ENCODE results near the gene SPATA9. TPM values are rescaled to one million over a fixed set of nuclear protein-coding genes. Genes with fewer than 3 reads are reported as not detected.
A peak's percentile ranks its signal among the peaks of the same experiment; 100 is the strongest.

Gene SPATA9
- total RNA-seq, 1 experiment from 2014 or later, result not detected

GRCh38 chr5:95649274-95649673, 33.5 kb downstream of the SPATA9 start:
- no peak overlapping the region for H3K4me3 ChIP-seq (replicated peaks in 1 of 2; ENCODE audit: low read depth in 1 of 2, low read length in 2 of 2)
- H3K9me2 ChIP-seq (ENCODE audit: insufficient read depth), result no peaks in the 10 kb centered on the region
- H3K9ac ChIP-seq (ENCODE audit: low read length), result no peak overlapping the region
- no peaks in the 10 kb centered on the region for H4K20me1 ChIP-seq (ENCODE audit: insufficient read depth)
- ChIA-PET POLR2A (no interaction called here), CTCF (no interaction called here), RAD21 (ENCODE audit: low non-redundant PET in 1 of 2, low total read pairs in 2 of 2, uncharacterized antibody in 2 of 2, unreplicated experiment in 2 of 2) (no interaction called here)
- TF ChIP-seq POLR2A (IDR thresholded peaks at IDR 0.05; ENCODE audit: borderline replicate concordance, extremely low read depth, insufficient read depth, insufficient read length), result no peak
- no peaks in the 10 kb centered on the region for H3K9me3 ChIP-seq (ENCODE audit: control insufficient read depth in 1 of 2, insufficient read depth in 1 of 2, low read depth in 1 of 2, low read length in 2 of 2)
- H3K36me3 ChIP-seq (ENCODE audit: control insufficient read depth in 1 of 2, insufficient read depth in 2 of 2, low read length in 2 of 2), result no peaks in the 10 kb centered on the region
- ATAC-seq (no peak), DNase-seq (ENCODE audit: low read depth, low spot score) (no peak)
- H3K27ac ChIP-seq (ENCODE audit: low read depth, low read length), result no peak overlapping the region
- no peaks in the 10 kb centered on the region for H3K79me2 ChIP-seq (ENCODE audit: insufficient read depth, low read length)
- no peaks in the 10 kb centered on the region for H3K27me3 ChIP-seq (ENCODE audit: insufficient read depth, low read length)
- BruUV-seq (replicated peaks), result no TSS peak
- H3K4me1 ChIP-seq (ENCODE audit: control insufficient read depth in 1 of 2, insufficient read depth in 2 of 2, low read length in 2 of 2), result peaks cover 9 to 29% of the 10 kb centered on the region in 2 experiments; a peak in 3 of 4 replicates
- H2AFZ ChIP-seq (ENCODE audit: low read depth, low read length, poor library complexity, severe bottlenecking), result no peak overlapping the region
- no peak overlapping the region for H3K4me2 ChIP-seq (ENCODE audit: low read length)
- intact Hi-C loops (cut with micrococcal nuclease), result loop anchor here (5.0 kb wide), 1 partner anchor 688 kb away; no protein-coding TSS in a partner anchor

GRCh38 chr5:95647886-95648860, 34.6 kb downstream of the SPATA9 start:
- ChIA-PET CTCF (interaction anchor here (2.0 kb wide), 1 partner anchor 133 kb away, joined by 9 read pairs; no protein-coding TSS in a partner anchor), RAD21 (ENCODE audit: low non-redundant PET in 1 of 2, low total read pairs in 2 of 2, uncharacterized antibody in 2 of 2, unreplicated experiment in 2 of 2) (interaction anchor here in 1 of 2 experiments (1.6 kb wide), 1 partner anchor 196 kb away, joined by 3 read pairs; no protein-coding TSS in a partner anchor), POLR2A (no interaction called here)
- Histone ChIP-seq H3K36me3 (ENCODE audit: control insufficient read depth in 1 of 2, insufficient read depth in 2 of 2, low read length in 2 of 2) (no peaks in the 10 kb centered on the region), H4K20me1 (ENCODE audit: insufficient read depth) (no peaks in the 10 kb centered on the region), H3K9me2 (ENCODE audit: insufficient read depth) (no peaks in the 10 kb centered on the region), H3K27ac (ENCODE audit: low read depth, low read length) (peak overlapping the region; percentile 76; the same call in 1 of the 2 replicates), H2AFZ (ENCODE audit: low read depth, low read length, poor library complexity, severe bottlenecking) (no peak overlapping the region), H3K79me2 (ENCODE audit: insufficient read depth, low read length) (no peaks in the 10 kb centered on the region), H3K4me3 (replicated peaks in 1 of 2; ENCODE audit: low read depth in 1 of 2, low read length in 2 of 2) (no peak overlapping the region), H3K9me3 (ENCODE audit: control insufficient read depth in 1 of 2, insufficient read depth in 1 of 2, low read depth in 1 of 2, low read length in 2 of 2) (no peaks in the 10 kb centered on the region), H3K4me2 (ENCODE audit: low read length) (peak overlapping the region; percentile 91), H3K9ac (ENCODE audit: low read length) (peak overlapping the region; percentile 75), H3K4me1 (ENCODE audit: control insufficient read depth in 1 of 2, insufficient read depth in 2 of 2, low read length in 2 of 2) (peaks cover 9 to 33% of the 10 kb centered on the region in 2 experiments; a peak in 3 of 4 replicates), H3K27me3 (ENCODE audit: insufficient read depth, low read length) (no peaks in the 10 kb centered on the region)
- no peak for DNase-seq (ENCODE audit: low read depth, low spot score)
- intact Hi-C loops (cut with micrococcal nuclease), result loop anchor here (5.0 kb wide), 1 partner anchor 689 kb away; no protein-coding TSS in a partner anchor
- no peak for ATAC-seq
- no TSS peak for BruUV-seq (replicated peaks)
- no peak for TF ChIP-seq EZH2 (IDR thresholded peaks at IDR 0.05)
- TF ChIP-seq POLR2A (IDR thresholded peaks at IDR 0.05; ENCODE audit: borderline replicate concordance, extremely low read depth, insufficient read depth, insufficient read length), result no peak
- TF ChIP-seq SRF (IDR thresholded peaks at IDR 0.05; ENCODE audit: low read depth), result no peak
- no peak for TF ChIP-seq SP1 (IDR thresholded peaks at IDR 0.05; ENCODE audit: low read depth)
- TF ChIP-seq EZH2phosphoT487 (IDR thresholded peaks at IDR 0.05; ENCODE audit: borderline replicate concordance), result no peak
- no peak for TF ChIP-seq YY1 (IDR thresholded peaks at IDR 0.05; ENCODE audit: extremely low read depth, insufficient replicate concordance, low read depth, low read length)
- TF ChIP-seq EGR1 (IDR thresholded peaks at IDR 0.05; ENCODE audit: low read depth), result no peak
- no peak for TF ChIP-seq ZBTB33 (IDR thresholded peaks at IDR 0.05; ENCODE audit: extremely low read depth, insufficient replicate concordance, low read length)
- TF ChIP-seq JUND (IDR thresholded peaks at IDR 0.05), result no peak
- TF ChIP-seq ATF3 (IDR thresholded peaks at IDR 0.05), result no peak
- no peak for TF ChIP-seq CTCF (IDR thresholded peaks at IDR 0.05 in 2 of 3, conservative IDR thresholded peaks at IDR 0.05 in 1 of 3; ENCODE audit: borderline replicate concordance in 1 of 3, insufficient read depth in 1 of 3, low read depth in 2 of 3, low read length in 2 of 3)

Data from HCT116 (cell line).